HG02852 (cell line): ENCODE measurements around the gene PMAIP1.
"Not testable (repeated sequence)": the region's sequence is repeated elsewhere in the genome, so short reads cannot be mapped to it uniquely, and the experiment has no call there.

Experiments
- ATAC-seq: cut with Tn5 transposase; IDR thresholded peaks from one replicate; pipeline ENCODE4 v1.9.1; 2021; ENCODE audit warnings: mild to moderate bottlenecking, moderate library complexity; ENCODE audit not compliant: unreplicated experiment

The PMAIP1 gene

GRCh38 chr18:59884351-59884750, 15.4 kb upstream of the PMAIP1 start:
- ATAC-seq: no peak

GRCh38 chr18:59885579-59886163, 14.1 kb upstream of the PMAIP1 start:
- peak; percentile 86 for ATAC-seq

GRCh38 chr18:59886399-59886798, 13.4 kb upstream of the PMAIP1 start:
- not testable (repeated sequence) for ATAC-seq

- ATAC-seq: no peak
Observed at GRCh38 chr18:59892123-59892522, 7.7 kb upstream of the PMAIP1 start.

- no peak for ATAC-seq
Observed at GRCh38 chr18:59893971-59894370, 5.8 kb upstream of the PMAIP1 start.

GRCh38 chr18:59897321-59897954, 2.4 kb upstream of the PMAIP1 start:
- ATAC-seq: no peak

- ATAC-seq: no peak
Observed at GRCh38 chr18:59898093-59898492, 1.7 kb upstream of the PMAIP1 start.

- no peak for ATAC-seq
Observed at GRCh38 chr18:59898609-59899297, 1.0 kb upstream of the PMAIP1 start.

- peak; percentile 37 for ATAC-seq
Observed at GRCh38 chr18:59900222-59901128, 679 bp downstream of the PMAIP1 start.

- no peak for ATAC-seq
Observed at GRCh38 chr18:59902131-59902992, 2.6 kb downstream of the PMAIP1 start.

GRCh38 chr18:59902993-59903610, 3.3 kb downstream of the PMAIP1 start:
- no peak for ATAC-seq

GRCh38 chr18:59904011-59904601, 4.3 kb downstream of the PMAIP1 start:
- no peak for ATAC-seq

GRCh38 chr18:59905686-59906091, 5.9 kb downstream of the PMAIP1 start:
- no peak for ATAC-seq

GRCh38 chr18:59906203-59906602, 6.4 kb downstream of the PMAIP1 start:
- ATAC-seq: no peak

GRCh38 chr18:59907172-59907571, 7.4 kb downstream of the PMAIP1 start:
- ATAC-seq: no peak

- no peak for ATAC-seq
Observed at GRCh38 chr18:59907660-59908059, 7.9 kb downstream of the PMAIP1 start.

GRCh38 chr18:59908799-59909198, 9.0 kb downstream of the PMAIP1 start:
- no peak for ATAC-seq

GRCh38 chr18:59909289-59910036, 9.7 kb downstream of the PMAIP1 start:
- no peak for ATAC-seq

GRCh38 chr18:59910967-59911366, 11.2 kb downstream of the PMAIP1 start:
- ATAC-seq: no peak
